Aorta (tissue), 5 donors: Measurements from ENCODE around the gene CCDC194. TPM values are rescaled to one million over a fixed set of nuclear protein-coding genes. Genes with fewer than 3 reads are reported as not detected.
A peak's percentile ranks its signal among the peaks of the same experiment; 100 is the strongest.

Experiments
- ATAC-seq: fragments of 200-7000 bp; cut with Tn5 transposase; one replicate; pipeline ENCODE4 v1.9.1; 2022; ENCODE audit warnings: moderate library complexity; ENCODE audit not compliant: low FRiP score
- DNase-seq, 2 donors: peaks; one replicate each; pipeline ENCODE4 v3.0.0-alpha.2; 2020
- H3K27ac ChIP-seq, 2 donors: one replicate each; pipeline ENCODE4 v1.5.1; 2013; ENCODE audit warnings: low read length in 2 of 2, mild to moderate bottlenecking in 2 of 2, moderate library complexity in 2 of 2, control low read depth in 1 of 2, inconsistent platforms in 1 of 2, low read depth in 1 of 2
- H3K27me3 ChIP-seq, 2 donors: one replicate each; pipeline ENCODE4 v1.6.1; 2013; ENCODE audit warnings: control low read depth in 1 of 2, low read length in 1 of 2, mild to moderate bottlenecking in 1 of 2, moderate library complexity in 1 of 2; ENCODE audit not compliant: insufficient read depth in 2 of 2, control insufficient read depth in 1 of 2
- H3K36me3 ChIP-seq, 2 donors: one replicate each; pipeline ENCODE4 v1.6.1; 2013; ENCODE audit warnings: control low read depth in 1 of 2, low read length in 1 of 2, mild to moderate bottlenecking in 1 of 2; ENCODE audit not compliant: insufficient read depth in 2 of 2, control insufficient read depth in 1 of 2
- H3K4me1 ChIP-seq, 2 donors: one replicate each; pipeline ENCODE4 v1.6.1; 2013; ENCODE audit warnings: low read length in 2 of 2, control low read depth in 1 of 2, mild to moderate bottlenecking in 1 of 2, moderate library complexity in 1 of 2; ENCODE audit not compliant: insufficient read depth in 2 of 2, control insufficient read depth in 1 of 2
- H3K4me3 ChIP-seq, 2 donors: one replicate each; pipeline ENCODE4 v1.5.1; 2013; ENCODE audit warnings: low read length in 2 of 2, control low read depth in 1 of 2, mild to moderate bottlenecking in 1 of 2
- H3K9me3 ChIP-seq: one replicate; pipeline ENCODE4 v1.6.1; 2013; ENCODE audit warnings: mild to moderate bottlenecking, low read length; ENCODE audit not compliant: control insufficient read depth
- WGBS, 2 donors: extraction: QIAGEN DNeasy Blood & Tissue Kit; methylation state at CpG; one replicate each; pipeline ENCODE4 v1.1.7; 2013; 5-methylcytosine and 5-hydroxymethylcytosine counted together
- intact Hi-C, 2 donors: fragments of 100-400 bp; cut with DNase I; formaldehyde crosslinking; loops; one replicate each; pipeline versions ENCODE4 v1.14.2 to v1.15.0; 2022
- polyA plus RNA-seq, 2 donors: library from polyadenylated mRNA; stranded (reverse); fragments of 200-250 nt; gene quantifications; one replicate each; pipeline ENCODE4 v1.2.3, GENCODE V29; 2013
- total RNA-seq, 2 donors: library from RNA; stranded (reverse); fragmentation: NEBNext Ultra II Directional; extraction: Animal tissue kit (Norgen Biotek cat#: 25700); gene quantifications; one replicate each; pipeline ENCODE4 v1.2.1, GENCODE V29; 2021
- donor health status: healthy with polysubstance abuse.
- donor health status: Bipolar disorder and iron deficiency.
- donor health status: DM: no; HTN: no; CAD: no.
- donor health status: DM: no; HTN: no; CAD: no.
- donor health status: DM: yes; HTN: yes; CAD: no.

CCDC194 gene
- total and polyA plus RNA-seq, 4 donors, result 0.71 to 1.7 TPM; not detected in 2

- intact Hi-C loops, result no loop called here
- 91 to 92% methylated on average over 6 of the region's 6 CpGs for WGBS, 2 donors
- Histone ChIP-seq H3K4me3 (no peak overlapping the region), H3K9me3 (no peaks in the 10 kb centered on the region), H3K4me1 (no peaks in the 10 kb centered on the region), H3K27ac (no peak overlapping the region), H3K27me3 (no peaks in the 10 kb centered on the region), H3K36me3 (no peaks in the 10 kb centered on the region)
- no peak for ATAC-seq
- no peak for DNase-seq
Measured at GRCh38 chr19:17401628-17402027, 7.6 kb upstream of the CCDC194 start.

GRCh38 chr19:17398902-17399527 is 5.0 kb upstream of the CCDC194 start:
- no peak for DNase-seq
- intact Hi-C loops, result loop anchor here in 1 of 2 donors (5.0 kb wide), 1 partner anchor 68 kb away; no protein-coding TSS in a partner anchor
- ATAC-seq, result no peak
- WGBS, 2 donors, result 76 to 77% methylated on average over 8 of the region's 8 CpGs
- Histone ChIP-seq H3K36me3 (no peaks in the 10 kb centered on the region), H3K4me3 (no peak overlapping the region), H3K4me1 (no peaks in the 10 kb centered on the region), H3K27ac (no peak overlapping the region), H3K27me3 (no peaks in the 10 kb centered on the region), H3K9me3 (no peaks in the 10 kb centered on the region)

- Histone ChIP-seq H3K27me3 (no peaks in the 10 kb centered on the region), H3K36me3 (no peaks in the 10 kb centered on the region), H3K4me3 (no peak overlapping the region), H3K4me1 (no peaks in the 10 kb centered on the region), H3K27ac (no peak overlapping the region), H3K9me3 (no peaks in the 10 kb centered on the region)
- WGBS, 2 donors, result 21 to 23% methylated on average over 19 of the region's 19 CpGs
- peak; percentile 81 to 88 for DNase-seq
- intact Hi-C loops, result loop anchor here in 1 of 2 donors (5.0 kb wide), 2 partner anchors 72 to 93 kb away; partner anchors contain the start of gene ABHD8
- peak; percentile 66 for ATAC-seq
Measured at GRCh38 chr19:17394891-17395415, 957 bp upstream of the CCDC194 start.

- Histone ChIP-seq H3K4me1 (no peaks in the 10 kb centered on the region), H3K9me3 (no peaks in the 10 kb centered on the region), H3K27ac (no peak overlapping the region), H3K27me3 (no peaks in the 10 kb centered on the region), H3K36me3 (no peaks in the 10 kb centered on the region), H3K4me3 (no peak overlapping the region)
- intact Hi-C loops, result loop anchor here in 1 of 2 donors (5.0 kb wide), 1 partner anchor 91 kb away; the partner anchor contains the start of gene ABHD8
- 51 to 56% methylated on average over 2 of the region's 2 CpGs for WGBS, 2 donors
- no peak for ATAC-seq
- DNase-seq, result no peak
Measured at GRCh38 chr19:17393002-17393401, 994 bp downstream of the CCDC194 start.

GRCh38 chr19:17391371-17392151 is 2.4 kb downstream of the CCDC194 start:
- ATAC-seq (no peak), DNase-seq (peak in 1 of 2 donors; percentile 56)
- Histone ChIP-seq H3K27me3 (no peaks in the 10 kb centered on the region), H3K36me3 (no peaks in the 10 kb centered on the region), H3K4me3 (no peak overlapping the region), H3K9me3 (no peaks in the 10 kb centered on the region), H3K4me1 (no peaks in the 10 kb centered on the region), H3K27ac (no peak overlapping the region)
- intact Hi-C loops, result loop anchor here in 1 of 2 donors (5.0 kb wide), 1 partner anchor 89 kb away; the partner anchor contains the start of gene ABHD8
- WGBS, 2 donors, result 16 to 19% methylated on average over 26 of the region's 26 CpGs

- Histone ChIP-seq H3K27ac (no peak overlapping the region), H3K4me1 (no peaks in the 10 kb centered on the region), H3K9me3 (no peaks in the 10 kb centered on the region), H3K36me3 (no peaks in the 10 kb centered on the region), H3K27me3 (no peaks in the 10 kb centered on the region), H3K4me3 (peak overlapping the region; percentile 27 to 58)
- DNase-seq (peak; percentile 96 to 98), ATAC-seq (peak; percentile 97)
- intact Hi-C loops, result loop anchor here in 1 of 2 donors (5.0 kb wide), 1 partner anchor 89 kb away; the partner anchor contains the start of gene ABHD8
- 0% methylated on average over 45 to 50 of the region's 50 CpGs for WGBS, 2 donors
Measured at GRCh38 chr19:17390665-17391370, 3.2 kb downstream of the CCDC194 start.

- no peak for DNase-seq
- H3K9me3 ChIP-seq, result no peaks in the 10 kb centered on the region
- no peaks in the 10 kb centered on the region for H3K36me3 ChIP-seq
- WGBS, 2 donors, result 8 to 14% methylated on average over 20 to 37 of the region's 37 CpGs
- peak overlapping the region; percentile 27 to 58 for H3K4me3 ChIP-seq
- no peaks in the 10 kb centered on the region for H3K27me3 ChIP-seq
- no peaks in the 10 kb centered on the region for H3K4me1 ChIP-seq
- intact Hi-C loops, result loop anchor here in 1 of 2 donors (5.0 to 10.0 kb wide), 2 partner anchors 88 to 315 kb away; partner anchors contain the start of genes ABHD8, HAUS8 and MYO9B
- ATAC-seq, result no peak
- H3K27ac ChIP-seq, result no peak overlapping the region
Measured at GRCh38 chr19:17389957-17390664, 3.9 kb downstream of the CCDC194 start.

- 54 to 61% methylated on average over 1 of the region's 1 CpG for WGBS, 2 donors
- intact Hi-C loops, result loop anchor here in 1 of 2 donors (10.0 kb wide), 1 partner anchor 314 kb away; the partner anchor contains the start of genes HAUS8 and MYO9B
- no peak overlapping the region for H3K27ac ChIP-seq
- H3K4me1 ChIP-seq, result no peaks in the 10 kb centered on the region
- no peak overlapping the region for H3K4me3 ChIP-seq
- no peaks in the 10 kb centered on the region for H3K27me3 ChIP-seq
- ATAC-seq, result no peak
- H3K9me3 ChIP-seq, result no peaks in the 10 kb centered on the region
- no peaks in the 10 kb centered on the region for H3K36me3 ChIP-seq
- no peak for DNase-seq
Measured at GRCh38 chr19:17389288-17389687, 4.7 kb downstream of the CCDC194 start.
